ENCODE results near the gene BRSK1.

DNA sequence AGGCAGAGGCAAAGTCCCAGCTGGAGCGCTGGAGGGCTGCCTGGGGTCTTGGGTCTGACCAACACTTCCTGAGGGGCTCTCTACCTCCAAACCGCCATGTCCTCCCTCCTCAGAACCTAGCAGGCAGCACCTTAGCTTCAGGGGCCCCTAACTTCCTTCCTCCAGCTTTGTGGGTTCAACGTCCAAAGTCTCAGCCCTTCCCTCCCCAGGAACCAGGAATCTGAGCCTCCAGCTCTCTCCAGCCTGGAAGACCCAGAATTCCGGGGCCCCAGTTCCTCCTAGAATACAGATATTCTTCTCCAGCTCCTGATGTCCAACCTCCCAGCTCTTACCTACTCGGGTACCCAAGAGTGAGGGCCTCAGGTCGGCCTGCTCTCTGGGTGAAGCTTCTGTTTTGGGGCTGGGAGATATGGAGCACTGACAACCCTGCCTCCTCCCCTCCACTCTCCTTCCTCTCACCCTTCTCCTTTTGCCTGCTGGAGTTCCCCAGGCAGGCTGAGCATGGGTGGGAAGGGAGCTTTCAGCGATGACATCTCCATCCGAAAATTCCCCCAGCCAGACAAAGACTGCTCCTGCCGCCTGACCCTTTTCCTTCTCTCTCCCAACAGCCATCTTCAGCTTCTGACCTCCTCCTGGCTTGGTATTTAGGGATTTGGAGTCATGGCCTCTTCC is 37.8 kb downstream of the BRSK1 start:
- TF ChIP-seq SIN3A (IDR thresholded peaks at IDR 0.05; ENCODE audit: borderline replicate concordance, insufficient read depth, low read length) (no peak), POLR2AphosphoS5 (IDR thresholded peaks at IDR 0.05; ENCODE audit: low read depth, low read length) (no peak), TAF1 (IDR thresholded peaks at IDR 0.05; ENCODE audit: borderline replicate concordance, insufficient read depth, low read length) (no peak), FOXP2 (optimal IDR thresholded peaks at IDR 0.05; ENCODE audit: borderline replicate concordance, extremely low read depth, extremely low read length, insufficient read depth) (no peak)
- TF ChIP-seq, protein P1, sequence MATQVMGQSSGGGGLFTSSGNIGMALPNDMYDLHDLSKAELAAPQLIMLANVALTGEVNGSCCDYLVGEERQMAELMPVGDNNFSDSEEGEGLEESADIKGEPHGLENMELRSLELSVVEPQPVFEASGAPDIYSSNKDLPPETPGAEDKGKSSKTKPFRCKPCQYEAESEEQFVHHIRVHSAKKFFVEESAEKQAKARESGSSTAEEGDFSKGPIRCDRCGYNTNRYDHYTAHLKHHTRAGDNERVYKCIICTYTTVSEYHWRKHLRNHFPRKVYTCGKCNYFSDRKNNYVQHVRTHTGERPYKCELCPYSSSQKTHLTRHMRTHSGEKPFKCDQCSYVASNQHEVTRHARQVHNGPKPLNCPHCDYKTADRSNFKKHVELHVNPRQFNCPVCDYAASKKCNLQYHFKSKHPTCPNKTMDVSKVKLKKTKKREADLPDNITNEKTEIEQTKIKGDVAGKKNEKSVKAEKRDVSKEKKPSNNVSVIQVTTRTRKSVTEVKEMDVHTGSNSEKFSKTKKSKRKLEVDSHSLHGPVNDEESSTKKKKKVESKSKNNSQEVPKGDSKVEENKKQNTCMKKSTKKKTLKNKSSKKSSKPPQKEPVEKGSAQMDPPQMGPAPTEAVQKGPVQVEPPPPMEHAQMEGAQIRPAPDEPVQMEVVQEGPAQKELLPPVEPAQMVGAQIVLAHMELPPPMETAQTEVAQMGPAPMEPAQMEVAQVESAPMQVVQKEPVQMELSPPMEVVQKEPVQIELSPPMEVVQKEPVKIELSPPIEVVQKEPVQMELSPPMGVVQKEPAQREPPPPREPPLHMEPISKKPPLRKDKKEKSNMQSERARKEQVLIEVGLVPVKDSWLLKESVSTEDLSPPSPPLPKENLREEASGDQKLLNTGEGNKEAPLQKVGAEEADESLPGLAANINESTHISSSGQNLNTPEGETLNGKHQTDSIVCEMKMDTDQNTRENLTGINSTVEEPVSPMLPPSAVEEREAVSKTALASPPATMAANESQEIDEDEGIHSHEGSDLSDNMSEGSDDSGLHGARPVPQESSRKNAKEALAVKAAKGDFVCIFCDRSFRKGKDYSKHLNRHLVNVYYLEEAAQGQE (IDR thresholded peaks at IDR 0.05; ENCODE audit: insufficient read depth in 1 of 2, low read depth in 2 of 2, low read length in 2 of 2) = no peak
